Activated T-helper 1 cell treated with anti-CD3 and anti-CD28 coated beads, Interleukin-2, amount 50 U/mL, for 16 hours (primary cell): ENCODE measurements around the gene KCNQ4.

Experiments
- DNase-seq, 2 donors: peaks; one replicate each; pipeline ENCODE4 v3.0.0-alpha.2; 2020; ENCODE audit warnings: low read depth in 1 of 2, low spot score in 1 of 2

Gene KCNQ4

GRCh38 chr1:40754201-40754600 is 29.4 kb upstream of the KCNQ4 start:
- DNase-seq, result no peak

GRCh38 chr1:40755067-40755466 is 28.5 kb upstream of the KCNQ4 start:
- DNase-seq, result no peak

GRCh38 chr1:40756523-40756922 is 27.1 kb upstream of the KCNQ4 start:
- no peak for DNase-seq

- DNase-seq, result no peak
Observed at GRCh38 chr1:40757084-40757483, 26.5 kb upstream of the KCNQ4 start.

- no peak for DNase-seq
Observed at GRCh38 chr1:40758004-40758403, 25.6 kb upstream of the KCNQ4 start.

GRCh38 chr1:40758578-40759343 is 24.8 kb upstream of the KCNQ4 start:
- DNase-seq, result no peak

- no peak for DNase-seq
Observed at GRCh38 chr1:40760984-40761383, 22.6 kb upstream of the KCNQ4 start.

- DNase-seq, result no peak
Observed at GRCh38 chr1:40762144-40762923, 21.3 kb upstream of the KCNQ4 start.

- no peak for DNase-seq
Observed at GRCh38 chr1:40763742-40764532, 19.6 kb upstream of the KCNQ4 start.

- DNase-seq, result no peak
Observed at GRCh38 chr1:40764981-40765380, 18.6 kb upstream of the KCNQ4 start.

GRCh38 chr1:40766017-40766416 is 17.6 kb upstream of the KCNQ4 start:
- DNase-seq, result no peak

- no peak for DNase-seq
Observed at GRCh38 chr1:40766560-40766959, 17.0 kb upstream of the KCNQ4 start.

- DNase-seq, result no peak
Observed at GRCh38 chr1:40768146-40768990, 15.2 kb upstream of the KCNQ4 start.

GRCh38 chr1:40769815-40770214 is 13.8 kb upstream of the KCNQ4 start:
- DNase-seq, result no peak

GRCh38 chr1:40770296-40771070 is 13.1 kb upstream of the KCNQ4 start:
- DNase-seq, result no peak

GRCh38 chr1:40772146-40772955 is 11.2 kb upstream of the KCNQ4 start:
- no peak for DNase-seq

- no peak for DNase-seq
Observed at GRCh38 chr1:40773748-40774265, 9.8 kb upstream of the KCNQ4 start.

- DNase-seq, result peak; percentile 37 to 44
Observed at GRCh38 chr1:40774266-40774998, 9.2 kb upstream of the KCNQ4 start.
